ENCODE data around the gene BCAT1.

The BCAT1 gene

GRCh38 chr12:24835377-24835776 is 113.5 kb downstream of the BCAT1 start:
- Histone ChIP-seq H3K4me3 (ENCODE audit: low read depth, low read length, poor library complexity, severe bottlenecking) (no peak overlapping the region), H3K79me2 (ENCODE audit: insufficient read depth, low read length) (no peaks in the 10 kb centered on the region), H4K20me1 (ENCODE audit: insufficient read depth, low read length) (no peaks in the 10 kb centered on the region), H3K9me2 (ENCODE audit: low read depth, low read length) (no peaks in the 10 kb centered on the region), H3K27me3 (ENCODE audit: insufficient read depth, low read length) (no peaks in the 10 kb centered on the region), H3K9ac (ENCODE audit: low read length) (no peak overlapping the region), H3K36me3 (ENCODE audit: insufficient read depth, low read length) (no peaks in the 10 kb centered on the region), H2AFZ (ENCODE audit: low read length) (no peak overlapping the region), H3K4me1 (ENCODE audit: insufficient read depth, low read length, severe bottlenecking) (no peaks in the 10 kb centered on the region), H3K4me2 (ENCODE audit: low read length) (no peak overlapping the region), H3F3A (ENCODE audit: insufficient read depth, low read length) (no peaks in the 10 kb centered on the region), H3K27ac (ENCODE audit: low read depth, low read length, poor library complexity, severe bottlenecking) (no peak overlapping the region), H3K9me3 (ENCODE audit: low read length) (no peaks in the 10 kb centered on the region)
- TF ChIP-seq, protein P1, sequence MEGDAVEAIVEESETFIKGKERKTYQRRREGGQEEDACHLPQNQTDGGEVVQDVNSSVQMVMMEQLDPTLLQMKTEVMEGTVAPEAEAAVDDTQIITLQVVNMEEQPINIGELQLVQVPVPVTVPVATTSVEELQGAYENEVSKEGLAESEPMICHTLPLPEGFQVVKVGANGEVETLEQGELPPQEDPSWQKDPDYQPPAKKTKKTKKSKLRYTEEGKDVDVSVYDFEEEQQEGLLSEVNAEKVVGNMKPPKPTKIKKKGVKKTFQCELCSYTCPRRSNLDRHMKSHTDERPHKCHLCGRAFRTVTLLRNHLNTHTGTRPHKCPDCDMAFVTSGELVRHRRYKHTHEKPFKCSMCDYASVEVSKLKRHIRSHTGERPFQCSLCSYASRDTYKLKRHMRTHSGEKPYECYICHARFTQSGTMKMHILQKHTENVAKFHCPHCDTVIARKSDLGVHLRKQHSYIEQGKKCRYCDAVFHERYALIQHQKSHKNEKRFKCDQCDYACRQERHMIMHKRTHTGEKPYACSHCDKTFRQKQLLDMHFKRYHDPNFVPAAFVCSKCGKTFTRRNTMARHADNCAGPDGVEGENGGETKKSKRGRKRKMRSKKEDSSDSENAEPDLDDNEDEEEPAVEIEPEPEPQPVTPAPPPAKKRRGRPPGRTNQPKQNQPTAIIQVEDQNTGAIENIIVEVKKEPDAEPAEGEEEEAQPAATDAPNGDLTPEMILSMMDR (IDR thresholded peaks at IDR 0.05; ENCODE audit: low read length) = no peak
- TF ChIP-seq EZH2 (IDR thresholded peaks at IDR 0.05; ENCODE audit: borderline replicate concordance, low read length) = no peak

- Histone ChIP-seq H3K79me2 (ENCODE audit: insufficient read depth, low read length) (no peaks in the 10 kb centered on the region), H3K4me3 (ENCODE audit: low read depth, low read length, poor library complexity, severe bottlenecking) (no peak overlapping the region), H3F3A (ENCODE audit: insufficient read depth, low read length) (no peaks in the 10 kb centered on the region), H3K27ac (ENCODE audit: low read depth, low read length, poor library complexity, severe bottlenecking) (no peak overlapping the region), H3K9ac (ENCODE audit: low read length) (no peak overlapping the region), H4K20me1 (ENCODE audit: insufficient read depth, low read length) (no peaks in the 10 kb centered on the region), H3K4me2 (ENCODE audit: low read length) (no peak overlapping the region), H3K9me3 (ENCODE audit: low read length) (no peaks in the 10 kb centered on the region), H3K27me3 (ENCODE audit: insufficient read depth, low read length) (no peaks in the 10 kb centered on the region), H3K4me1 (ENCODE audit: insufficient read depth, low read length, severe bottlenecking) (no peaks in the 10 kb centered on the region), H3K36me3 (ENCODE audit: insufficient read depth, low read length) (no peaks in the 10 kb centered on the region), H3K9me2 (ENCODE audit: low read depth, low read length) (no peaks in the 10 kb centered on the region), H2AFZ (ENCODE audit: low read length) (no peak overlapping the region)
- TF ChIP-seq, protein P1 (IDR thresholded peaks at IDR 0.05; ENCODE audit: low read length) = no peak
- TF ChIP-seq EZH2 (IDR thresholded peaks at IDR 0.05; ENCODE audit: borderline replicate concordance, low read length) = no peak
These were observed 115.4 kb downstream of the BCAT1 start for GRCh38 chr12:24833513-24833912.

DNA sequence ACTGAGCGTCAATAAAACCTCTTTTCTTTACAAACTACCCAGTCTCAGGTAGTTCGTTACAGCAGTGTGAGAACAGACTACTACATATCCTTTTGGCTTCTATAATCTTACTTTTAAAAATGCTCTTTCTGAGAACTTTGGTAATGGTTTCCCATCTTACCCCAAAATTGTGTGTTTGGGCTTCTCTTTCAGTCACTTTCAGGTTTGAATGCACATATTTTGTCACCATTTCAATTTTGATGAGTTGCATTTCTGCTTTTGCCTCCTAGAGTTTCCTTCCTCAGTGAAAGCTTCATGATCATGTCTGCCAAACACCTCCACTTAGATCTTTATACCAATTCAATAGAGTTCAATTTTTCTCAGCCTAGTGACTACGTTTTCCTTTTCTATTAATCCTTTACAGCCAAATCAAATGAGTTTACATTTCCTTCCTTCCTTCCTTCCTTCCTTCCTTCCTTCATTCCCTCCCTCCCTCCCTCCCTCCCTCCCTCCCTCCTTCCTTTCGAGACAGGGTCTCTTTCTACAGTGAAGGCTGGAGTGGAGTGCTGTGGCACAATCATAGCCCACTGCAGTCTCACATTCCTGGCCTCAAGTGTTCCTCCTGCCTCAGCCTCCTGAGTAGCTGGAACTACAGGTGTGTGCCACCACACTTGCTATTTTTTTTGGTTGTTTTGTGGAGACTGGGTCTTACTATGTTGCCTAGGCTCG is 124.9 kb downstream of the BCAT1 start:
- no peak overlapping the region for H2AFZ ChIP-seq (ENCODE audit: low read length)
- no peak overlapping the region for H3K4me3 ChIP-seq (ENCODE audit: low read depth, low read length, poor library complexity, severe bottlenecking)
- H3K9me3 ChIP-seq (ENCODE audit: low read length) = no peaks in the 10 kb centered on the region
- H3K4me2 ChIP-seq (ENCODE audit: low read length) = no peak overlapping the region
- no peaks in the 10 kb centered on the region for H3K36me3 ChIP-seq (ENCODE audit: insufficient read depth, low read length)
- no peaks in the 10 kb centered on the region for H3K27me3 ChIP-seq (ENCODE audit: insufficient read depth, low read length)
- no peaks in the 10 kb centered on the region for H4K20me1 ChIP-seq (ENCODE audit: insufficient read depth, low read length)
- no peaks in the 10 kb centered on the region for H3K4me1 ChIP-seq (ENCODE audit: insufficient read depth, low read length, severe bottlenecking)
- H3K9ac ChIP-seq (ENCODE audit: low read length) = no peak overlapping the region
- no peaks in the 10 kb centered on the region for H3K9me2 ChIP-seq (ENCODE audit: low read depth, low read length)
- H3K79me2 ChIP-seq (ENCODE audit: insufficient read depth, low read length) = no peaks in the 10 kb centered on the region
- H3F3A ChIP-seq (ENCODE audit: insufficient read depth, low read length) = no peaks in the 10 kb centered on the region
- H3K27ac ChIP-seq (ENCODE audit: low read depth, low read length, poor library complexity, severe bottlenecking) = no peak overlapping the region
- TF ChIP-seq, protein P1 (IDR thresholded peaks at IDR 0.05; ENCODE audit: low read length) = no peak
- TF ChIP-seq EZH2 (IDR thresholded peaks at IDR 0.05; ENCODE audit: borderline replicate concordance, low read length) = no peak

All from OCI-LY1 (cell line).